ENCODE measurements around the gene TRIM3.

GRCh38 chr11:6455070-6455469, 18.7 kb downstream of the TRIM3 start:
- TF ChIP-seq CTCF (IDR thresholded peaks at IDR 0.05; ENCODE audit: low read depth, low read length) (no peak), EZH2phosphoT487 (IDR thresholded peaks at IDR 0.05; ENCODE audit: low read depth) (no peak)

Measured in OCI-LY3 (cell line).